Sigmoid colon (tissue), 7 donors: ENCODE data around the gene NCKAP5. TPM values are rescaled to one million over a fixed set of nuclear protein-coding genes. Genes with fewer than 3 reads are reported as not detected.

ENCODE experiments used
- DNase-seq: peaks from one replicate; pipeline ENCODE4 v3.0.0-alpha.2; 2019
- H3K27ac ChIP-seq, 4 donors: fragments of 200-600 bp; sonication (generic); one replicate each; pipeline ENCODE4 v1.5.1; 2016 to 2019; ENCODE audit warnings: mild to moderate bottlenecking in 1 of 4
- H3K27me3 ChIP-seq, 3 donors: fragments of 200-600 bp; sonication (generic); one replicate each; pipeline ENCODE4 v1.5.1; 2019; ENCODE audit warnings: mild to moderate bottlenecking in 1 of 3
- H3K36me3 ChIP-seq, 4 donors: fragments of 200-600 bp; sonication (generic); one replicate each; pipeline ENCODE4 v1.5.1; 2016 to 2019
- H3K4me1 ChIP-seq, 4 donors: fragments of 200-600 bp; sonication (generic); one replicate each; pipeline ENCODE4 v1.5.1; 2017 to 2019
- H3K4me3 ChIP-seq, 4 donors: fragments of 200-600 bp; sonication (generic); one replicate each; pipeline ENCODE4 v1.5.1; 2017 to 2019; ENCODE audit warnings: mild to moderate bottlenecking in 2 of 4, moderate library complexity in 1 of 4
- H3K9me3 ChIP-seq, 4 donors: fragments of 200-600 bp in 3 of 4; sonication (generic) in 3 of 4; one replicate each; pipeline versions ENCODE4 v1.5.1 to v1.6.1; 2013 to 2019
- CTCF ChIP-seq, 4 experiments: fragments of 450-650 bp in 3 of 4; fragments of 200-600 bp in 1 of 4; IDR thresholded peaks; one replicate each; pipeline ENCODE4 v1.5.1; 2016 to 2019; ENCODE audit warnings: antibody characterized with exemption in 4 of 4, mild to moderate bottlenecking in 3 of 4, moderate library complexity in 2 of 4
- EP300 ChIP-seq, 4 donors: sonication (generic); formaldehyde crosslinking; IDR thresholded peaks; one replicate each; pipeline ENCODE4 v1.6.1; 2017; ENCODE audit warnings: antibody characterized with exemption in 4 of 4
- POLR2A ChIP-seq, 2 donors: fragments of 450-650 bp; IDR thresholded peaks; one replicate each; pipeline ENCODE4 v1.6.1; 2016; ENCODE audit warnings: antibody characterized with exemption in 2 of 2, mild to moderate bottlenecking in 2 of 2, moderate library complexity in 2 of 2
- POLR2AphosphoS5 ChIP-seq, 4 donors: sonication (generic); formaldehyde crosslinking; IDR thresholded peaks; one replicate each; pipeline ENCODE4 v1.6.1; 2017; ENCODE audit warnings: antibody characterized with exemption in 4 of 4
- WGBS, 2 donors: extraction: QIAGEN DNeasy Blood & Tissue Kit; methylation state at CpG; one replicate each; pipeline ENCODE4 v1.1.7; 2013; 5-methylcytosine and 5-hydroxymethylcytosine counted together
- intact Hi-C: fragments of 100-400 bp; cut with DNase I; formaldehyde crosslinking; loops from one replicate; pipeline ENCODE4 v1.15.1; 2023
- polyA plus RNA-seq, 3 donors: library from polyadenylated mRNA; stranded (reverse); fragments of 200-250 nt; gene quantifications; one replicate each; pipeline ENCODE4 v1.2.3, GENCODE V29; 2013
- total RNA-seq, 4 donors: library from RNA; depleted of rRNA; stranded (reverse); fragments of >200 nt; gene quantifications; one replicate each; pipeline ENCODE4 v1.1.0, GENCODE V29; 2016
- donor health status: healthy with polysubstance abuse.
- donor health status: Bipolar disorder and iron deficiency.
- donor health status: healthy.

NCKAP5 gene
- total and polyA plus RNA-seq, 7 donors: under 0.01 to 3.7 (median 0.60) TPM

- 87% methylated on average over 6 of the region's 6 CpGs for WGBS, 2 donors
- no peaks in the 10 kb centered on the region for H3K9me3 ChIP-seq
- H3K4me1 ChIP-seq: no peaks in the 10 kb centered on the region
- no peak for DNase-seq
- TF ChIP-seq POLR2AphosphoS5 (IDR thresholded peaks at IDR 0.05): no peak
- no peaks in the 10 kb centered on the region for H3K36me3 ChIP-seq
- no peak overlapping the region for H3K27ac ChIP-seq
- intact Hi-C loops: no loop called here
- H3K4me3 ChIP-seq: no peak overlapping the region
- H3K27me3 ChIP-seq: no peaks in the 10 kb centered on the region
These were observed 223.4 kb downstream of the NCKAP5 start for GRCh38 chr2:133344849-133345248.

- Histone ChIP-seq H3K36me3 (no peaks in the 10 kb centered on the region), H3K4me1 (no peaks in the 10 kb centered on the region), H3K27me3 (no peaks in the 10 kb centered on the region), H3K9me3 (no peaks in the 10 kb centered on the region), H3K27ac (no peak overlapping the region), H3K4me3 (no peak overlapping the region)
- intact Hi-C loops: no loop called here
- TF ChIP-seq EP300 (IDR thresholded peaks at IDR 0.05) (no peak), CTCF (IDR thresholded peaks at IDR 0.05) (no peak)
- DNase-seq: no peak
These were observed 225.3 kb downstream of the NCKAP5 start for GRCh38 chr2:133343018-133343352.

GRCh38 chr2:133342286-133343017, 225.8 kb downstream of the NCKAP5 start:
- WGBS, 2 donors: 91 to 94% methylated on average over 2 of the region's 2 CpGs
- no peaks in the 10 kb centered on the region for H3K4me1 ChIP-seq

GRCh38 chr2:133341575-133341974, 226.7 kb downstream of the NCKAP5 start:
- Histone ChIP-seq H3K4me3 (no peak overlapping the region), H3K27me3 (no peaks in the 10 kb centered on the region), H3K27ac (no peak overlapping the region), H3K36me3 (no peaks in the 10 kb centered on the region), H3K9me3 (no peaks in the 10 kb centered on the region), H3K4me1 (no peaks in the 10 kb centered on the region)
- no peak for DNase-seq
- 83 to 84% methylated on average over 2 of the region's 2 CpGs for WGBS, 2 donors
- TF ChIP-seq CTCF (IDR thresholded peaks at IDR 0.05) (no peak), EP300 (IDR thresholded peaks at IDR 0.05) (no peak), POLR2AphosphoS5 (IDR thresholded peaks at IDR 0.05) (no peak), POLR2A (IDR thresholded peaks at IDR 0.05) (no peak)
- intact Hi-C loops: no loop called here

More at GRCh38 chr2:133342286-133343017, 225.8 kb downstream of the NCKAP5 start:
- Histone ChIP-seq H3K27me3 (no peaks in the 10 kb centered on the region), H3K36me3 (no peaks in the 10 kb centered on the region), H3K27ac (no peak overlapping the region), H3K4me3 (no peak overlapping the region), H3K9me3 (no peaks in the 10 kb centered on the region)
- intact Hi-C loops: no loop called here
- no peak for DNase-seq
- TF ChIP-seq CTCF (IDR thresholded peaks at IDR 0.05) (no peak), POLR2A (IDR thresholded peaks at IDR 0.05) (no peak), EP300 (IDR thresholded peaks at IDR 0.05) (no peak), POLR2AphosphoS5 (IDR thresholded peaks at IDR 0.05) (no peak)

GRCh38 chr2:133338224-133338623, 230.0 kb downstream of the NCKAP5 start:
- no peak overlapping the region for H3K27ac ChIP-seq
- intact Hi-C loops: no loop called here
- TF ChIP-seq POLR2A (IDR thresholded peaks at IDR 0.05) (no peak), EP300 (IDR thresholded peaks at IDR 0.05) (no peak), CTCF (IDR thresholded peaks at IDR 0.05) (no peak), POLR2AphosphoS5 (IDR thresholded peaks at IDR 0.05) (no peak)
- no peak overlapping the region for H3K4me3 ChIP-seq
- no peak for DNase-seq
- no peaks in the 10 kb centered on the region for H3K36me3 ChIP-seq
- H3K27me3 ChIP-seq: no peaks in the 10 kb centered on the region
- no peaks in the 10 kb centered on the region for H3K4me1 ChIP-seq
- no peaks in the 10 kb centered on the region for H3K9me3 ChIP-seq
- WGBS, 2 donors: 67 to 69% methylated on average over 1 of the region's 1 CpG
